HuH-7.5 (cell line): ENCODE data around the gene STXBP5.
"Not testable (repeated sequence)": the region's sequence is repeated elsewhere in the genome, so short reads cannot be mapped to it uniquely, and the experiment has no call there.

ENCODE experiments used
- DNase-seq: peaks from one replicate; pipeline ENCODE4 v3.0.0; 2011; ENCODE audit warnings: low spot score

Gene STXBP5

DNA sequence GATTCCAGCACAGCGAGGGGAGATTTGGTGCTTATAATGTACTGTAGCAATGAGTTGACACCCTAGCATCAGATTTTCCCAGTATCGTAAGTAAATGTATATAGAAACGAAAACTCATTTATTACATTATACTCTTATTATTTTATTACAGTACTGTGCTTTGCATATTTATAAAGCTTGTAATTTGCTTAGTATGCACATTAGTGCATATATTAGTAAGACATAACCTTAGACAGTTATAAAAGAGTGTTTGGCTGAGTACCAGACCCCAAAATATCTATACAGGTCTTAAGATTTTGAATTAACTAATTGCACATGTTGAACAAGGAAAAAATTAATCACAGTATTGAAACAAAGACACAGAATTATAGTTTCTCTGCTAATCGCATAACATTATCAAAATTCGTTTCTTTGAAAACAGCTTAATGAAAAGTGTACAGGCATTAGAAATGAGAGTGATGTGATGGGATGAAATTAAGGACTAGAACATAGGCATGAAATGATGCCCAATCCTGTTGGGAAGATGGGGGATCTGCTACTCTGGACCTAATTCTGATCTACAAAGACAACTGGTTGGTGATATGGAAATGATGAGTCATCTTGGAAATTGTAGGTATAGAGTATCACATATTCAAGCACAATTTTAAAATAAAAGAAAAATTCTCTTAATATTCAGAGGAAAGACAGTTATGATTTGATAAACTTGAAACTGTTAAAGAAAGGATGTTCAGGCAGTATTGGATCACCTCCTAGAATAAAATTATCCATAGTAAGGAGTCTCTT, 42.8 kb downstream of the STXBP5 start:
- DNase-seq = no peak

GRCh38 chr6:147248859-147249258, 44.6 kb downstream of the STXBP5 start:
- no peak for DNase-seq

DNA sequence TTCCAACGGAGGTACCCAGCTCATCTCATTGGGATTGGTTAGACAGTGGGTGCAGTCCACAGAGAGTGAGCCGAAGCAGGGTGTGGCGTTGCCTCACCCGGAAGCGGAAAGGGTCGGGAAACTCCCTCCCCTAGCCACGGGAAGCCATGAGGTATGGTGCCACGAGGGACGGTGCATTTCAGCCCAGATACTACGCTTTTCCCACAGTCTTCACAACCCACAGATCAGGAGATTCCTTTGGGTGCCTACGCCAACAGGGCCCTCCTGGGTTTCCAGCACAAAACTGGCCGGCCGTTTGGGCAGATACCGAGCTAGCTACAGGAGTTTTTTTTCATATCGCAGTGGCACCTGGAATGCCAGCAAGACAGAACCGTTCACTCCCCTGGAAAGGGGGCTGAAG, 46.9 kb downstream of the STXBP5 start:
- DNase-seq = no peak

DNA sequence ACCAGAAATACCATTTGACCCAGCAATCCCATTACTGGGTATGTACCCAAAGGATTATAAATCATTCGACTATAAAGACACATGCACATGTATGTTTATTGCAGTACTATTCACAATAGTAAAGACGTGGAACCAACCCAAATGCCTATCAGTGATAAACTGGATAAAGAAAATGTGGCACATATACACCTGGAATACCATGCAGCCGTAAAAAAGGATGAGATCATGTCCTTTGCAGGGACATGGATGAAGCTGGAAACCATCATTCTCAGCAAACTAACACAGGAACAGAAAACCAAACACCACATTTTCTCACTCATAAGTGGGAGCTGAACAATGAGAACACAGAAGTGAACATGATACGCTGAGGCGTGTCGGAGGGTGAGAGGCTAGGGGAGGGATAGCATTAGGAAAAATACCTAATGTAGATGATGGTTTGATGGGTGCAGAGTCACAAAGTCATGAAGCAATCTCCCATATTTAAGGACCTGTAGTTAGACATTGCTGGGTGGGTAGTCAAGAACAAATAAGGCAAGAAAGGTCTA, 50.8 kb downstream of the STXBP5 start:
- DNase-seq = not testable (repeated sequence)

DNA sequence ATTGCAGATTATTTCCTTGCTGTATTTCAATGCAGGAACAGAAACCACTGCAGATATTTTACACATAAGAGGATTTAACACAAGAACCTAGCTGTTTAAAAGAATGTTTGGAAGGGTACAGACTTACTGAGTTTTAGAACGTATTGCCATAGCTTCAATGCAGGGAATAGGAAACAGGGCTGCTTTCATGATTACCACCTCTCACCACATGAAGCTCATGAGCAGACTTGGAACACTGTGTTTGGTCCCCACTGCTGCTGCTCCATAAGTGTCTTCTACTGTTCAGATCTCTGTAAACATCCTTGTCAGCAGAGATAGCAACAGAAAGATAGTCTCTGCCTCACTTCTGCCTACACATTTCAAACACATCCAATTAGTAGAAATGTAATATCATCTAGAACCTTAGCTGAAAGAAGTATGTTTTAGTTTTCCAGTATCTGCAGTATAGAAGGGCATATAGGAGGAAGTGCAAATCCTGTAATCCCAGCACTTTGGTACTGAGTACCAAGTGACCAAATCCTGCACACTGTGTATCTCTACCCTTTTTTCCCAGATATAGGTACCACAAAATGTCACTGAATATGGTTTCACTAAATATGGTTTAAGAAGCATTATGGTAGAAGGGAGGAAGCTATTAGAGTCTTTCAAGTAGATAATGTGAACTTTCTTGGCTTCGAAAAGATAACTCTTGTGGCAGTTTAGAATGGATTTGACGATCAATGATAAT, 51.9 kb downstream of the STXBP5 start:
- no peak for DNase-seq

GRCh38 chr6:147257760-147258159, 53.5 kb downstream of the STXBP5 start:
- DNase-seq = no peak

- DNase-seq = no peak
Observed at GRCh38 chr6:147260091-147260490, 55.9 kb downstream of the STXBP5 start.

- DNase-seq = no peak
Observed at GRCh38 chr6:147262946-147263345, 58.7 kb downstream of the STXBP5 start.

- DNase-seq = no peak
Observed at GRCh38 chr6:147266821-147267220, 62.6 kb downstream of the STXBP5 start.

DNA sequence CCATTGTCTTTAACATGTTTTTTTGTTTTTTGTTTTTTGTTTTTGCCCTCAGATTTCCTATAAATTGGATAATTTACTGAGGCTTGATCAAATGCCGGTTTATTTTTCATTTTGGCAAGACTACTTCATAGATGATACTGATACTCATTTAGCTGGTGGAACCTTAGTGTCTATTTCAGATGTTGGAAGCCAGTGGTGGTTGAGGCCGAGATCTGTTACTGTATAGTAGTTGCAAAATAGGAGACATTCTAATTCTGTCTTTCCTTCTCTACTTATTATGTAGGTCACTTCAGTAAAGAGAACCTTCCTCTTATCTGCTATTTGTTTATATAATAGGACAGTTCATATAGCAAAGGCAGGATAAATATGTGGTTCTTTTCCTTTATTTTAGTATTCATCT, 63.4 kb downstream of the STXBP5 start:
- no peak for DNase-seq

DNA sequence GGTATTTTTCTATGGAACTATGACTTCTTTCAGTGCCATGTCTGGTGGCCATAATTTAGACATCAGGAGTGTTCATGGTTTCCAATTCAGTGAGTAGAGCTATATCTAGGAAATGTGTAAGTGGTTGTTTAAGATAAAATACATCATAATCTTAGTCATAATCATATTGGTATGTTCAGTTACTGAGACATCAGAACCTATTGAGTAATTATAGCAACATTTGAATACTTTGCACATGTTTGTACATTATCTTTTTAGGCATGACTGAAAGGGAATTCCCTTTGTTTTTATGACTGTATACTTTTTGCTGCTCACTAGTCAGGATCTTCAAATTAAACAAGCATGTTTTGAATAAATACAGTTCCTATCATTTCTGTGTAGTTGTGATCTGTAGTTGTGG, 64.0 kb downstream of the STXBP5 start:
- DNase-seq = no peak

- DNase-seq = no peak
Observed at GRCh38 chr6:147274012-147274411, 69.8 kb downstream of the STXBP5 start.

DNA sequence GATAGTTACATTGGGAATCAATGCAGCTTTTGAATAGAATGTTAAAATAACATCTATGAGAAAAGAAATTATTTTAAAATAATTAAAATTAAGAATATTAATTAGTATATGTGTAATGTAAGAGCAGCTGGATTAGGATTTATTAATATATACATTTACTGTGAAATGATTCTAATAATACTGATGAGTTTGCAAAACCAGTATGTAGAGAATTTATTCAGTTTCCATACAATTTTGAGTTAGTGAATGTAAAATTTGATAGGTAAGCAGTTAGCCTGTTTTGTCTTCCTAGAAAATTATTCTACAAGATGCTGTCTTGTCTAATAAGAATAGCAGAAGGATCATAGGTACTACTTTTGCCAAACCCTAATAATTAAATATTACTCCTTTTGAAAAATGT, 70.6 kb downstream of the STXBP5 start:
- no peak for DNase-seq

DNA sequence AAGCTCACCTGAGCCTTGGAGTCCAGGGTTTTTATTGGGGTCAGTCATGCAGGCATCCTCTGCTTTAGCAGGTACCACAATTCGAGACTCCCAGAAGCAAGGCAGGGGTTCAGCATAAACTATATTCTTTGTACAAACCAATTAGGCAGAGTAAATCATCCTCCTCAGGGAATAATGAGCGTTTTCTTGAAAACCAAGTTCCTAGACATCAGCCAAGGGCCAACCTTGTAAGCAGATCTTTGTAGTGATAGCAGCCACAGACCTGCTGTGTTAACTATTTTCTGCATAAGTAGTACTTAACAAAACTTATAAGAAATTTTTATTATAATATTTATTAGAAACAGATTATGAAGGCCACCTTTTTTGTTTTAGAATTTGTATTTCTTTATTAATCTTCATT, 74.7 kb downstream of the STXBP5 start:
- DNase-seq = no peak

DNA sequence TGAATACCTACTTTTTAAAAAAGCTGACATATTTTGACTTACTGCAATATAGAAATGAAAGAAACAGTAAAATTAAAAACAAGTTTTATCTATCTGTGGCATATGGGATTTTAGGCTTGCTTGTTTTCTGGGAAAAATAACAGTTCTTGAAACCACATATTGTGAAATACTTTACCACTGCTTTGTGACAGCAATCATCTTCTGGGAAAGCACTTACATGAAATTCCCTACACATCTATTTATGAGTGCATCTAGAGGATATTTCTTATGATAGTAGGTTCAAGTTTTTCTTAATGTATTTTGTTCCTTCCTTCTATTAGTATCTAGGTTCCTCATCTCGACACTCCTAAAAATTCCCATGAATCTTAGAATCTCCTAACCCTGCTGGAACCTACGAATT, 75.2 kb downstream of the STXBP5 start:
- DNase-seq = no peak

GRCh38 chr6:147281895-147282565, 77.8 kb downstream of the STXBP5 start:
- no peak for DNase-seq

- no peak for DNase-seq
Observed at GRCh38 chr6:147282566-147282959, 78.3 kb downstream of the STXBP5 start.

DNA sequence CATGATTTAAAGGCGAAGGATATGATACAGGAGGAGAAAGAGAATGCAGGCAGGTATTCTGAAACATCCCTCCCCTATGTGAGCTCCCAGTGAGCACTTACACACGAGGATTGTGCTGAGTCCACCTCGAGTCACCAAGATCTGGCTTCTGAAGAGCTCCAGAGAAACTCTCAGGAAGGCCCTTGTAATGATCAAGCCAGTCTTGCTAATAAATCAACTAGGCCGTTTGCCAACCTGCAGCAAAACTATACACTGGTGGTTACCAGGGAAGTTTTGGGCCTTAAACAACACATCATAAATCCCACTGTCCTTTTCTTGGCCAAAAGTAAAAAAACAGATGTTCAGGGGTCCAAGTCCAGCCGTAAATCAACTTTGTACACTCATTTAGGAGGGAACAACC, 79.2 kb downstream of the STXBP5 start:
- no peak for DNase-seq

DNA sequence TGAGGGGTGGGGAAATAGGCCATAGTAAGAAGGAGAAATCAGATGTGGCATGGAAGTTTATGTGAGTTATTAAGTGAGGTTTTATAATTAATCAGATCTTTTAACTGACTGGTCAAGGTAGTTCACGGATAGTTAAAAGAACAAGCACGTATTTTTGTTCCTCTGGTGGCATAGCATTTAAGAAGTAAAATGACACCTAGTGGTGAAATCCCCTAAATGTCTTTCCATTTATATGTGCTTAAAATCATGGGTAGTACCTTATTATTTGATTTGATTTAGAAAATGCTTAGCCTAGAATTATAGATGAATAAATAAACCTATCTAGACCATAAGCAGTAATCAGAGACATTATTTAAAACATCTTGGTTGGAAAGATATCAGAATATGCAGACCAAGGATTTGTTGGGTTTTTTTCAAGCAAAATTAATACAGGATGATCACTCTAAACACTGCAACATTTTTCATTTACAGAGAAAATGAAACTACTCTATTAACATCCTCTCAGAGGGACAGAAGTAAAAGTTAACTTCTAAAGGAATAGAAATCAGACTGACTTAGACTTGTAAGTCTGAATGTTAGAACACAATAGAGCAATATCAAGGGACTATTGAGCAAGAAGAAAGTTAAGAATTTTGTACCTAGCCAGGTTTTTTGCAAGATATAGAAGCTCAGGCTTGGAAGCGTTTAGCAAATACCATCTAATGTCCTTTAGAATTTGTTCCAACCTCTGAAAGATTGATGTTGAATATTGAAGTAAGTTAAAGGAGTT, 81.1 kb downstream of the STXBP5 start:
- peak; percentile 13 for DNase-seq

GRCh38 chr6:147287869-147288271, 83.7 kb downstream of the STXBP5 start:
- no peak for DNase-seq

DNA sequence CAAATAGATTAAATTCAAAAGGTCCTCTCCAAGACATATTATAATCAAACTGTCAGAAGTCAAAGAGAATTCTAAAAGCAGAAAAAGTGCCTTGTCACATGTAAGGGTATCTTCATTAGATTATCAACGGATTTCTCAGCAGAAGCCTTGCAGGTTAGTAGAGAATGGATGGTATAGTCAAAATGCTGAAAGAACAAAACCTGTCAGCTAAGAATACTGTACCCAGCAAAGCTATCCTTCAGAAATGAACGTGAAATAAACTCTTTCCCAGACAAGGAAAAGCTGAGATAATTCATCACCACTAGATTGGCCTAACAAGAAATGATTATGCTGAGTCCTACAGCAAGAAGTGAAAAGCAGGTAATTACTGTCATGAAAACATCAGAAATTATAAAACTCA, 92.9 kb downstream of the STXBP5 start:
- DNase-seq = no peak

- no peak for DNase-seq
Observed at GRCh38 chr6:147297663-147298316, 93.6 kb downstream of the STXBP5 start.
